Measurements from ENCODE around the gene ERP27.

Gene ERP27

GRCh38 chr12:14920475-14921126 lies 17.7 kb downstream of the ERP27 start:
- TF ChIP-seq CTCF (conservative IDR thresholded peaks at IDR 0.05) (no peak), ZFX (IDR thresholded peaks at IDR 0.05) (no peak)
- H3K27ac ChIP-seq, result no peak overlapping the region

DNA sequence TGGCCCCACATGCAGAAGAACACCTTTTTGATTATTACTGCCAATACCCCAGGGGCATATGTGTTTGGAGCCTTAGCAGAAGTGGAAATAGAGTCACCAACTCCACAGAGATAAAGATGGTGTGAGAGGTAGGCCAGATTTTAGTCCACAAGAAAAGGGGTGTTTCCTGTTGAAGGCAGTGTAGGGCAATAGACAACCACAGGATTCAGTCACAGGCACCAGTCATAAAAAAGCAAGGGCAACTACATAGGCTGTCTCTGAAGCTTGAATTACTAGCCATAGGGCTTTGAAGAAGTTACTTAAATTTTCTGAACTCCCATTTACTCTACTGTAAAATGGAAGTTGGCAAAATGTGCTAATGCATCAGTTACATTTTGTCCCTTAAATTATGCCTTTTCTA lies 18.9 kb downstream of the ERP27 start:
- TF ChIP-seq CTCF (conservative IDR thresholded peaks at IDR 0.05), result no peak
- no peak for TF ChIP-seq ZFX (IDR thresholded peaks at IDR 0.05)
- H3K27ac ChIP-seq, result no peak overlapping the region; the same call in 1 of the 2 replicates

GRCh38 chr12:14915736-14916135 lies 22.6 kb downstream of the ERP27 start:
- TF ChIP-seq ZFX (IDR thresholded peaks at IDR 0.05) (no peak), CTCF (conservative IDR thresholded peaks at IDR 0.05) (no peak)
- no peak overlapping the region for H3K27ac ChIP-seq

DNA sequence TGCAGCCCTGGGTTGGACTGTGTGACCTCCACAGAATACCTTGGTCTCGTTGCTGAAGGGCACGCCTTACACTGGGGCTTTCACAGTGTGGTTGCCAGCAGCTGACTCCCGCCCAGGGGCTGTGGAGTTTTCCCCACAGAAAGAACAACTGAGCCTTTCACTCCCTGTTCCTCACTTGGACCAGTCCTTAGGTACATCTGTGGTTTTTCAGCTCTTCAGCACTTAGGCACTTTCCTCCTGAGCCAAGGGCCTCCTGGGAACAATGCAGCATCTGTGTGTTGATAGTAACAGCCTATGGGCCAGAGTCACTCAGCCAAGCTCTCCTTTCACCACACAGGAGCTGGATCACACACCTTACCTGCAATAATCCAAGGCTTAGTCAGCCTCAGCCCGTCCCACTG lies 25.0 kb downstream of the ERP27 start:
- no peak overlapping the region for H3K27ac ChIP-seq
- TF ChIP-seq ZFX (IDR thresholded peaks at IDR 0.05), result no peak

GRCh38 chr12:14911131-14911530 lies 27.2 kb downstream of the ERP27 start:
- no peak overlapping the region for H3K27ac ChIP-seq
- TF ChIP-seq CTCF (conservative IDR thresholded peaks at IDR 0.05), result no peak
- no peak for TF ChIP-seq ZFX (IDR thresholded peaks at IDR 0.05)

DNA sequence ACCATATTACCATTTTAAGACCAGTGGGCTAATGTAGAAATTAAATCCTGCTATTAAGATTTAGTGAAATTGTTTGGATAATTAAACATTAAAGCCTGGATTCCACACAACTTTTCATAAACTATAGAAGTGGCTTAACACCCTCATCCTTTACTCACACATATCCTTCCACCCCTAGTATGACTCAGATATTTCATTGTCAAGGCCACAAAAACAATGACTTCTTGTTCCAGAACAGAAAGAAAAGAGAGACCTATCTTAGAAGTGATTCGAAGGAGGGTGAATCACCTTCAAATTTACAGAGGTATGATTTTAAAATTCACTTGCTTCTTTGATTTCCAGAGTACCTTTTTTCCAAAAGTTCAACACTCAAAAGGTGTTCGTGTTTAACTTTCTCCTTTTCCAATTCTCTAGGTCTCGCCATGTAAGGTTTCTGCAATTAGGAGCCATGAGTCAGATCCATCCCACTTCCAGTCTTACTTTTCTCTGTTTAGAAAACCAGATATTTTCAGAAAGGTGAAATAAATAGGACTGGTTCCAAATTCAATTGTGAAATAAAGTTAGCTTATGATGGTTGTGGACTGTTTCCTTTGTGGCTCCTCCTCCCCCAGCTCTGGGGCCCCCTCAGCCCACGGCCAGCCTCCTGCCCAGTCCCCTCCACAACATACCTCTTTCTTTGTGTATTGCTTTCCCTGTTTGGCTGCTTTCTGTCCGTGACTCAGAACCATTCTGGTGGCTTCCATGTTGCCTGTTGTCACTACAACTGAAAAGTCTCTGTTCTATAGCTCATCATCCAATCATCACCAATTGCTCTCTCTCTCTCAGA lies 28.0 kb downstream of the ERP27 start:
- H3K27ac ChIP-seq, result no peak overlapping the region

GRCh38 chr12:14907953-14908352 lies 30.4 kb downstream of the ERP27 start:
- H3K27ac ChIP-seq, result no peak overlapping the region
- no peak for TF ChIP-seq CTCF (conservative IDR thresholded peaks at IDR 0.05)
- TF ChIP-seq ZFX (IDR thresholded peaks at IDR 0.05), result no peak

More for the DNA sequence above, 28.0 kb downstream of the ERP27 start:
- TF ChIP-seq CTCF (conservative IDR thresholded peaks at IDR 0.05), result no peak
- no peak for TF ChIP-seq ZFX (IDR thresholded peaks at IDR 0.05)
